ENCODE measurements around the gene NPB.

Gene NPB

DNA sequence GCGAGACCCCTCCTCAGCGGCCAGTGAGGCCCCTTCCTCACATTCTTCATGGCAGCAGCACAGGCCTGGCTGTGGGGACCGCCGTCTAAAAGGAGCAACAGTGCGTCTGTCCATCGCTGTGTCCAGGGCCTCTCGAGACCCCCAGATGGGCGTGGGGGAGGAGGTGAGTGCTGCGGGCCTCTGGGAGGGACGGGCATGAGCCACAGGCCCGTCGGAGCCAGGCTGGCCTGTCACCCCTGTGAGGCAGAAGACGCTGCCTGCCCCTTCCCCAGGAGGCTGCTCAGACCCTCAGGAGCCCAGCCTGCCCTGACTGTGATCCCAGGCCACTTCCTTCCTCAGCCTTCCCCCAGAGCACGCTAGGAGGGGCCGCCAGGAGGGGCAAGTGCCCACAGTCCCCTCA lies 37.2 kb downstream of the NPB start:
- Mint-ChIP-seq H3K27me3 (peaks cover 4% of the 10 kb centered on the region), H3K4me1 (peaks cover 5% of the 10 kb centered on the region), H3K9me3 (no peaks in the 10 kb centered on the region), H3K27ac (no peak overlapping the region), H3K36me3 (no peaks in the 10 kb centered on the region), H3K4me3 (no peak overlapping the region)
- DNase-seq (ENCODE audit: low spot score in 2 of 2), result no peak
- no peak for ATAC-seq (ENCODE audit: low read depth)

DNA sequence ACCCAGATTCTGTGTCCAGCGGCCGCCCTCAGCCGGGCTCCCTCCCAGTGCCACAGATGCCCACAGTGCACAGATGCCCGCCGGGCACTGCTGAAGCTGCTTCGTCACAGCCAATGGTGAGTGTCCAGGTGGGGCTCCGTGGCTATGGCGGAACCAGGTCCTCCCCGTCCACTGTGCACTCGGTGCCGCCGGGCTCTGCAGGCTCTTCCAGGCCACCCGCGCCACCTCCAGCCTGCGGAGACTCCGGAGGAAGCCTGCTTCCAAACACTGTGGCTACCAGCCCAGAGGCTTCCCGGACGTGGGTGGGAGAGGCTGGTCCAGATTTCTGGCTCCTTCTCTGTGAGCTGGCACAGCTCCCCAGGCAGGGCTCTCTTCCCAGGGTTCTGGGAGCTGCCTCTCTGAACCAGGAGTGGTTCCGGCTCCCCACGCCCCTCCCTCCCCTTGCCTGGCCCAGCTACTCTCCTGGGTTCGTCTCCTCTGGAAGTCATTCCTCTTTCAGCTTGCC lies 37.9 kb downstream of the NPB start:
- Mint-ChIP-seq H3K4me3 (no peak overlapping the region), H3K27ac (no peak overlapping the region), H3K9me3 (no peaks in the 10 kb centered on the region), H3K4me1 (peaks cover 5% of the 10 kb centered on the region), H3K27me3 (peaks cover 6% of the 10 kb centered on the region), H3K36me3 (no peaks in the 10 kb centered on the region)
- DNase-seq (ENCODE audit: low spot score in 2 of 2) (no peak), ATAC-seq (ENCODE audit: low read depth) (no peak)

DNA sequence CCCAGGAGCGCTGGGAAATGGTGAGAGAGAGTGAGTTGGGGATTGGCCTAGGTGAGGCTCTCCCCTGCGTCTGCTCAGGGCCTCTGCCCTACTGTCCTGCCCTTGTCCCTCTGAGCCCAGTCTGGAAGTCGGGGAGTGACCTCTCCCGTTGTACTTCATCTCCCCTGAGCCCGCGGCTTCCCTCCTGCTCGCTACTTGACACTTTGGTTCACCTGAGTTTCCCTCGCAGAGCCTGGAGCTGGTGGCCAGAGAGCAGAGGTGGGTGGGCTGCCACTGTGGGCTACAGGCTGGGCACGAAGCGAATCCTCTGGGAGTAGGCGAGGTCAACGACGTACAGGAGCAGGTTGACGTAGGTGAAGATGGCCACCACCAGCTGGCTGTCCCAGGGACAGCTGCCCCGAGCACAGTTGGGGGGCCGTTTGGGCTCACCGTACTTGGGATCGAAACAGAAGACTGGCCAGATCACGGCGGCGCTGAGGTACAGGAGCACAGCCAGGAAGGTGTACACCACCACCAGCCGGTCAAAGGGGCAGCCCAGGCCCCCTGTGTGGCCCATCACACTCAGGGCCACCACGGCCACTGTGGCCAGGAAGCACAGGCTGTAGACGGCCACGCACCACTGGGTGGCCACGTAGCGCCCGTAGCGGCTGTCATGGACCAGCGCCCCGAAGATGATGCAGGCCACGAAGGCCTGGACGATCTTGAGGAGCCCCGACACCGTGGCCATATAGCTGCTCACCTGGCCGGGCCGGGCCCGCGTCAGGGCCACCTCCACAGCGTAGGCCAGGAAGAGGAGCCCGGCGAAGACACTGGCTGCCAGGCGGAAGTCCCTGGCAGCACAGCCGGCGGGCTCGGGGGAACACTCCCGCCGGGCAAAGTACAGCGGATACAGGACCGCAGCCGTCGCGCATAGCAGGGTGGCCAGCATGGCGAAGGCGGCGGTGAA lies 38.8 kb downstream of the NPB start:
- Mint-ChIP-seq H3K27me3 (peaks cover 6% of the 10 kb centered on the region), H3K36me3 (no peaks in the 10 kb centered on the region), H3K4me3 (no peak overlapping the region), H3K27ac (no peak overlapping the region), H3K9me3 (no peaks in the 10 kb centered on the region), H3K4me1 (peaks cover 4% of the 10 kb centered on the region)
- no peak for DNase-seq (ENCODE audit: low spot score in 2 of 2)
- no peak for ATAC-seq (ENCODE audit: low read depth)

DNA sequence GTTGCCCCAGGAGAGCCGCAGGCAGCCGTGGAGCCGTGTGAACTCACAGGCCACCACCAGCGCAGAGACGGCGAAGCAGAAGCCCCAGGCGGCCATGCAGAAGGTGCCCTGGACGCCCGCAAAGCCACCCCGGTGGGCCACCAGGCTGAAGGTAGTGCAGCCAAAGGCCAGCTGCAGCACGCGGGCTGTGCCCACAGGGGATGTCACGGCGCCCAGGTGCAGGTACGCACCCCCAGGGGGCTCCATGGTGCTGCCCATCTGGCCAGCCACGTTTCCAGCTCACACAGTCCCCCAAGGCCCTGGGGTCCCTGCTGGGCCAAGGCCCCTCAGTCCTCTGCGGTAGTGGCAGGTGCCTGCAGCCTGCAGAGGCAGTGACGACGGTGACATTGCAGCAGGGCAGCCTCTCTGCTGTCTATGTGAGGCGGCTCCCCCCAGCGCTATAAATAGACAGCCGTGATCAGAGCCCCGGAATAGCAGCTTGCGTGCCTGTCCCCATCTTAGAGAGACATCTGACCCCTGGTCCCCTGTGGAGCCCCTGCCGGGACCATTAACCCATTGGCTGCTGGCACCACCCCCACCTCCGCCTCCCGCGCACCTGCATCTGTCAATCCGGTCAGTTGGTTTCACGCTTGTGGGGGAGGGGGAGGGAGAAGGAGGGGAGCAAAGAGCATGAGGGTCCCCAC lies 39.6 kb downstream of the NPB start:
- Mint-ChIP-seq H3K36me3 (no peaks in the 10 kb centered on the region), H3K4me3 (no peak overlapping the region), H3K9me3 (no peaks in the 10 kb centered on the region), H3K27me3 (peaks cover 6% of the 10 kb centered on the region), H3K27ac (no peak overlapping the region), H3K4me1 (peaks cover 1% of the 10 kb centered on the region)
- ATAC-seq (ENCODE audit: low read depth) (no peak), DNase-seq (ENCODE audit: low spot score in 2 of 2) (no peak)

DNA sequence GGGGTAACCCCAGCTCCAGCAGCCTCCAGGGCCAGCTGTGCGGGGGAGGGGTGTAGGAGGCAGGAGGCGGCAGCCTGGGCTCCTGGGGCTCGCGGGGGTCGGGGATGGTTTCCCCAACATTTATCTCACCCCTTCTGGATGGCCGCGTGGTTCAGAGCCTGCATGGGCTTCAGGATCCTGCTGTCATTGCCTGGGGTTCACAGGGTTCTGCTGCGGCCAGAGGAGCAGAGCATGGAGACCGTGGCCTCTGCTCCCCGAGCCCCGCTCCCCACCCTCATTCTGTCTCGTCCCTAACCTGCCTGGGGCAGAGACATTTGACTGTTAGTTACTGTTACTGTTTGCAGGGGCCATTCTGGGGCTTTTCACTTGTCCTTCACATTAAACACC lies 40.1 kb downstream of the NPB start:
- H3K4me3 Mint-ChIP-seq, result no peak overlapping the region
- no peak overlapping the region for H3K27ac Mint-ChIP-seq
- ATAC-seq (ENCODE audit: low read depth) (no peak), DNase-seq (ENCODE audit: low spot score in 2 of 2) (no peak)
- no peaks in the 10 kb centered on the region for H3K36me3 Mint-ChIP-seq
- no peaks in the 10 kb centered on the region for H3K4me1 Mint-ChIP-seq
- H3K9me3 Mint-ChIP-seq, result no peaks in the 10 kb centered on the region
- H3K27me3 Mint-ChIP-seq, result peaks cover 9% of the 10 kb centered on the region

DNA sequence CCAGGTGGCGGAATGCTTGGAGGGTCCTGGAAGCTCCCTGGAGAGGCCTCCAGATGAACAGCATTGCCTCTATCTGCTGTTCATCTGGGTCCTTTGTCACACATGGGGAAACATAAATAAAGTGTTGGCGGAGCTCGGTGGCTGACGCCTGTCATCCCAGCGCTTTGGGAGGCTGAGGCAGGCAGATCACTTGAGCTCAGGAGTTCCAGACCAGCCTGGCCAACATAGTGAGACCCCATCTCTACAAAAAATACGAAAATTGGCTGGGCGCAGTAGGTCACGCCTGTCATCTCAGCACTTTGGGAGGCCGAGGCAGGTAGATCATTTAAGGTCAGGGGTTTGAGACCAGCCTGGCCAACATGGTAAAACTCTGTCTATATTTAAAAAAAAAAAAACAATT lies 42.8 kb downstream of the NPB start:
- Mint-ChIP-seq H3K4me1 (no peaks in the 10 kb centered on the region), H3K36me3 (no peaks in the 10 kb centered on the region), H3K27ac (no peak overlapping the region), H3K4me3 (no peak overlapping the region), H3K9me3 (no peaks in the 10 kb centered on the region), H3K27me3 (peaks cover 11% of the 10 kb centered on the region)
- no peak for ATAC-seq (ENCODE audit: low read depth)
- no peak for DNase-seq (ENCODE audit: low spot score in 2 of 2)

DNA sequence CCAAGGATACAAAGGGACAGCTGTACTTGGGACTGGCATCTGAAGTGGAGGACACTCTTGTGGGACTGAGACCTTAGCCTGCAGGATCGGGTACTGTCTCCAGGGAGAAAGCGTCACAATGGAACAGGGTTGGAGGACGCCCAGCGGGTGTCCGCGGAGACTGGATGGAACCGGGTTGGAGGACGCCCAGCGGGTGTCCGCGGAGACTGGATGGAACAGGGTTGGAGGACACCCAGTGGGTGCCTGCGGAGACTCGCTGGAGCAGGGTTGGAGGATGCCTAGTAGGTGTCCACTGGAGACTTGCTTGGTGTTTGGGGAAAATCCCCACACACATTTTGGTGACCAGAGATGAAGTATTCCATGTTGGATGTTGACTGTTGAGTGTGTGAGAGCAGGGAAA lies 45.2 kb downstream of the NPB start, which contains the start of gene MYADML2:
Gene MYADML2, minus strand, starts transcription at position 45 of the 400 bp plus-strand sequence. CDS start 5,492 bp downstream, outside the sequence.
- Mint-ChIP-seq H3K27ac (no peak within 1 kb of the TSS), H3K4me3 (no peak within 1 kb of the TSS), H3K9me3 (no peaks in the 10 kb centered on the region), H3K4me1 (no peaks in the 10 kb centered on the region), H3K27me3 (peaks cover 7% of the 10 kb centered on the region), H3K36me3 (no peaks in the 10 kb centered on the region)
- DNase-seq (ENCODE audit: low spot score in 2 of 2) (no peak), ATAC-seq (ENCODE audit: low read depth) (no peak)

DNA sequence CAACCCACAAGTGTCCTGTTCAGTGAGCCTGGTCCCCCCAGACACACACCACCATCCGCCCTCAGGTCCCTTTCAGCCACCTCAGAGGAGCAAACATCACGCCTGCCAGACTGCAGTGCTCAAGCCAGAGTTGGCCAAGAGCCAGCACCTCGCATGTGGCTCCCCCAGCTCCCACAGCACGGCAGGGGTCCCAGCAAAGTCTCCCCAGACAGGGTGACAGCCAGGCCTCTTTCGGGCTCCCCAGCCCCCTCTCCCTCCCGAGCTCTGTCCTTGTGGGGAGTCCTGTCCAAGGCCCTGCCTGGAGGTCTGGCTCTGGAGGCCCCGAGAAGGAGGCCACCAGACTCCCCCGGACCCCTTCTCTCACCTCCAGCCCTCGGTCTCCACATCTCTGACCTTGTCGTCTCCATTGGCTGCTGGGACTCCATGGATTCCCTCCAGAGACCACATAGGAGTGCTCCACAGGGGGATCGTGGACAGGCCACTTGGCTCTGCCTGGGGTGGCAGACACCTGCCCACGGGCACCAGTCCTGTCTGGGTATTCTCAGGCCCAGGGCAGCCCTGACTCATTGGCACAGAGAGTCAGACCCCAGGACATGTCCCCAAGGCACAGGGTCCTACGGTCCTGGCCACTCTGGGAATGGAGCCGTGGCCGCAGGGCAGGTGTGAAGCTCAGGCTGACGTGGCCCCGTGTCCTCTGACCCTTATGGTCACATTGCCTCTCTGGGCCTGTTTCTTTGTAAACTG lies 46.8 kb downstream of the NPB start:
- H3K4me1 Mint-ChIP-seq, result no peaks in the 10 kb centered on the region
- H3K27ac Mint-ChIP-seq, result no peak overlapping the region
- H3K4me3 Mint-ChIP-seq, result no peak overlapping the region
- no peaks in the 10 kb centered on the region for H3K36me3 Mint-ChIP-seq
- peaks cover 7% of the 10 kb centered on the region for H3K27me3 Mint-ChIP-seq
- DNase-seq (ENCODE audit: low spot score in 2 of 2) (no peak), ATAC-seq (ENCODE audit: low read depth) (no peak)
- no peaks in the 10 kb centered on the region for H3K9me3 Mint-ChIP-seq

DNA sequence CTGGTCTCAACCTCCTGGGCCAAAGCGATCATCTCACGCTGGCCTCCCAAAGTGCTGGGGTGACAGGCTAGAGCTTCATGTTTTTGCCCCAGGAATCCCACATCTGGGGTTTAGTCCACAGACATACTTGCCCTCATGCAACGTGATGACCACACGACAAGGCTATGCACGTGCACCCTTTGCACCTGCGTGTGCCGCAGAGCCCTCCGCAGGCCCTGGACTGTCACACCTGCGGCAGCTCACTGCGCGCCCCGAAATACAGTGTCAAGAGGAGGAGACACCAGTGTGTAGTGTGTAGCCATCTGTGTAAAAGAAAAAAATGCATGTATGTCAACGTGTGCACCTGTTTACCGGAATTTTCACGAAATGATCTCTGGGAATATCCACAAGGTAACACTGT lies 48.5 kb downstream of the NPB start:
- Mint-ChIP-seq H3K36me3 (no peaks in the 10 kb centered on the region), H3K9me3 (no peaks in the 10 kb centered on the region), H3K4me1 (no peaks in the 10 kb centered on the region), H3K27me3 (peaks cover 6% of the 10 kb centered on the region), H3K27ac (no peak overlapping the region), H3K4me3 (no peak overlapping the region)
- no peak for ATAC-seq (ENCODE audit: low read depth)
- no peak for DNase-seq (ENCODE audit: low spot score in 2 of 2)

DNA sequence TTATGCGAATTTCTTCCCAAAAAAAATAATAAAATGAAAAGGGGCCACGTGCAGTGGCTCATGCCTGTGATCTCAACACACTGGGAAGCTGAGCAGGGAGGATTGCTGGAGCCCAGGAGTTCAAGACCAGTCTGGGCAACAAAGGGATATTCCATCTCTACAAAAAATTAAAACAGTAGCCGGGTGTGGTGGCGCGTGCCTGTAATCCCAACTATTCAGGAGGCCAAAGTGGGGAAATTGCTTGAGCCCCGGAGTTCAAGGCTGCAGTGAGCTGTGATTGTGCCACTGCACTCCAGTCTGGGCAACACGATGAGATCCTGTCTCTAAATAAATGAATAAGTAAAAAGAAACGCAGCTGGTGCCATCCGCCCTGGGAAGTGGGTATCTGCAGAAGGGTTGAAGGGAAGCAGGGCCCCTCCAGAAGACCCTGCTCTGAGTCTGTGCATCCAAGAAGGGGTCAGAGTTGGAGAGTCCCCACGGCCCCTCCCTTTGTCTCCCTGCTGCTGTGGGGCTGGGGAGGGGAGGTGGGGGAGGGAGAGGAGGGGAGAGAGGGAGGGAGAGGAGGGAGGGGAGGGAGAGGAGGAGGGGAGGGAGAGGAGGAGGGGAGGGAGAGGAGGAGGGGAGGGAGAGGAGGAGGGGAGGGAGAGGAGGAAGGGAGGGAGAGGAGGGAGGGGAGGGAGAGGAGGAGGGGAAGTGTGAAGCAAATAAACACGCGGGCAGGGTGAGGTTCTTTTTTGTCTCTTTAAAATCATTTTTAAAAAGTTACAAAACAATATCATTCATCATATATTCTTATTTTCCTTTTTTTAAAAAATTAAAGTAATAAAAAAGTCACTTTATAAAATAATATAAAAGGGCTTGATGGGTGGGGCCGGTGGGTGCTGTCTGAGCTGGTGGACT lies 50.0 kb downstream of the NPB start:
- ATAC-seq (ENCODE audit: low read depth) (no peak), DNase-seq (ENCODE audit: low spot score in 2 of 2) (no peak)
- Mint-ChIP-seq H3K9me3 (no peaks in the 10 kb centered on the region), H3K4me1 (no peaks in the 10 kb centered on the region), H3K4me3 (no peak overlapping the region), H3K27me3 (peaks cover 8% of the 10 kb centered on the region), H3K36me3 (no peaks in the 10 kb centered on the region), H3K27ac (no peak overlapping the region)
